Neural crest cell (in vitro differentiated cells): ENCODE data around the gene ARHGAP6. TPM values are rescaled to one million over a fixed set of nuclear protein-coding genes. Genes with fewer than 3 reads are reported as not detected.

Source experiments
- DNase-seq: peaks from one replicate; pipeline ENCODE4 v3.0.0; 2021; ENCODE audit warnings: low read depth, mixed read lengths, low spot score
- H3K27ac Mint-ChIP-seq: one replicate; pipeline ENCODE4 v1.8.0; 2021; ENCODE audit warnings: mild to moderate bottlenecking, mixed read lengths; ENCODE audit not compliant: unreplicated experiment
- H3K27me3 Mint-ChIP-seq: 2 replicates; pipeline ENCODE4 v1.8.0; 2021; ENCODE audit warnings: low read depth, mild to moderate bottlenecking, mixed read lengths
- H3K36me3 Mint-ChIP-seq: 2 replicates; pipeline ENCODE4 v1.8.0; 2021; ENCODE audit warnings: low read depth, mild to moderate bottlenecking, mixed read lengths
- H3K4me1 Mint-ChIP-seq: 2 replicates; pipeline ENCODE4 v1.8.0; 2021; ENCODE audit warnings: mixed read lengths
- H3K4me3 Mint-ChIP-seq: one replicate; pipeline ENCODE4 v1.8.0; 2021; ENCODE audit warnings: mild to moderate bottlenecking, mixed read lengths
- H3K9me3 Mint-ChIP-seq: 2 replicates; pipeline ENCODE4 v1.8.0; 2021; ENCODE audit warnings: mixed read lengths
- total RNA-seq: library from RNA; stranded (reverse); gene quantifications from 2 replicates; pipeline ENCODE4 v1.2.1, GENCODE V29; 2021
- TF ChIP-seq, protein P1 (sequence below): fragments of 200-600 bp; sonication (generic); conservative IDR thresholded peaks from 2 replicates; pipeline ENCODE4 v1.5.0; 2021; ENCODE audit warnings: antibody characterized with exemption, mild to moderate bottlenecking

ARHGAP6 gene
- total RNA-seq, 1 donor from 2014 or later = 2.7 TPM

DNA sequence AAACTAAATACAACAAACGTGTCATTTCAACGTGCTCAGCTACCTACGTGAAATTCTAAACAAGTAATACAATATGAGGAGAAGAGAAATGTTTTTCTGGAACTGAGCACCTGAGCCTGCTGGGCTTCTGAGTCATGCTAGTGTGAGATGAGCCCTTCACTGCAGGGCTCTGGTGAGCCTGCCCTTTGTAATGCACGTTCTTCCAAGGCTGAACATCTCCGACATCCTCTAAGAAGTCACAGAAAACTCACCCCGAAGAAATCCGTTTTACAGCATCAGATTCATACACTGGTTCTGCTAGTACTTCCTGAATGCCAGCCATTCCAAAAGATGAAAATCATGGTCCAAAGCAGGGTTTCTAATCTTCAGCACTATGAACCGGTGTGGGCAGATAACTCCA lies 215.4 kb downstream of the ARHGAP6 start:
- TF ChIP-seq, protein P1, sequence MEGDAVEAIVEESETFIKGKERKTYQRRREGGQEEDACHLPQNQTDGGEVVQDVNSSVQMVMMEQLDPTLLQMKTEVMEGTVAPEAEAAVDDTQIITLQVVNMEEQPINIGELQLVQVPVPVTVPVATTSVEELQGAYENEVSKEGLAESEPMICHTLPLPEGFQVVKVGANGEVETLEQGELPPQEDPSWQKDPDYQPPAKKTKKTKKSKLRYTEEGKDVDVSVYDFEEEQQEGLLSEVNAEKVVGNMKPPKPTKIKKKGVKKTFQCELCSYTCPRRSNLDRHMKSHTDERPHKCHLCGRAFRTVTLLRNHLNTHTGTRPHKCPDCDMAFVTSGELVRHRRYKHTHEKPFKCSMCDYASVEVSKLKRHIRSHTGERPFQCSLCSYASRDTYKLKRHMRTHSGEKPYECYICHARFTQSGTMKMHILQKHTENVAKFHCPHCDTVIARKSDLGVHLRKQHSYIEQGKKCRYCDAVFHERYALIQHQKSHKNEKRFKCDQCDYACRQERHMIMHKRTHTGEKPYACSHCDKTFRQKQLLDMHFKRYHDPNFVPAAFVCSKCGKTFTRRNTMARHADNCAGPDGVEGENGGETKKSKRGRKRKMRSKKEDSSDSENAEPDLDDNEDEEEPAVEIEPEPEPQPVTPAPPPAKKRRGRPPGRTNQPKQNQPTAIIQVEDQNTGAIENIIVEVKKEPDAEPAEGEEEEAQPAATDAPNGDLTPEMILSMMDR = no peak
- no peak for DNase-seq
- Mint-ChIP-seq H3K9me3 (peaks cover 5% of the 10 kb centered on the region), H3K27me3 (no peaks in the 10 kb centered on the region), H3K4me1 (no peaks in the 10 kb centered on the region), H3K27ac (no peak overlapping the region), H3K36me3 (peaks cover 3% of the 10 kb centered on the region), H3K4me3 (no peak overlapping the region)

DNA sequence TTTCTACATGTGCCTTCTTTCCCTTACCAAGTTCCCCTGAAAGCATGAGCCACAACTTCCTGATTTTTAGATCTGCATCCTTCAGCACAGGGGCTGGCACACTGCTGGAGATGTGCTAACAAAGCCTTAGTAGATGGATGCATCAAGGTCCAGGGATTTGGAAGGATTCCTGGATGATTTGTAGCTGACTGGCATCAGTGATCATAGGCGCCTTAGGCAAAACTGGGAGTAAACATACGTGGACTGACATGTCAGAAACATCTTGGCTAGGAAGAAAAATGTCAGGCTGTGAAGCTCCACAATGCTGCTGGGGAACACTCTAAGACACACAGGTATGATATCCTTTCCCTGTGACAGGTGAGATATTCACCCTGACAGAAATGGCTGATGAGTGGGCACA lies 216.1 kb downstream of the ARHGAP6 start:
- H3K4me1 Mint-ChIP-seq = no peaks in the 10 kb centered on the region
- peaks cover 3% of the 10 kb centered on the region for H3K36me3 Mint-ChIP-seq
- H3K4me3 Mint-ChIP-seq = no peak overlapping the region
- DNase-seq = no peak
- H3K9me3 Mint-ChIP-seq = peaks cover 5% of the 10 kb centered on the region
- TF ChIP-seq, protein P1 = no peak
- no peak overlapping the region for H3K27ac Mint-ChIP-seq
- H3K27me3 Mint-ChIP-seq = no peaks in the 10 kb centered on the region

DNA sequence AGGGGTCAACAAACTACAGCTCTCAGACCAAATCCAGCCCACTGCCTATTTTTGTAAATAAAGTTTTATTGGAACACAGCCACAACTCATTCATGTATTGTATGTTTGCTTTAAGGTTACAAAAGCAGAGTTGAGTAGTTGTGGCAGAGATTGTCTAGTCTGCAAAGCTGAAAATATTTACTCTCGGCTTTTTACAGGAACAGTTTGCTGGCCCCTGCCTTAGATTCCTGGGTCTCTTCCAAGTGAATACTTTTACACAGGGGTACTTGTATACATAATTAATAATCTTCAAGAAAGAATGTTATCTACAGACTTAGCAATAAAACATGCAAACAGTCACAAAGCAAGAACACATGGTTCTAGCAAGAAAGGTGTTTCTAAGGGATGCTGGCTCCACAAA lies 218.3 kb downstream of the ARHGAP6 start:
- no peaks in the 10 kb centered on the region for H3K27me3 Mint-ChIP-seq
- TF ChIP-seq, protein P1 = no peak
- no peak overlapping the region for H3K4me3 Mint-ChIP-seq
- H3K9me3 Mint-ChIP-seq = peaks cover 5% of the 10 kb centered on the region
- no peak overlapping the region for H3K27ac Mint-ChIP-seq
- no peak for DNase-seq
- peaks cover 3% of the 10 kb centered on the region for H3K36me3 Mint-ChIP-seq
- H3K4me1 Mint-ChIP-seq = no peaks in the 10 kb centered on the region

GRCh38 chrX:11446949-11447348 lies 218.8 kb downstream of the ARHGAP6 start:
- TF ChIP-seq, protein P1 = no peak
- no peaks in the 10 kb centered on the region for H3K27me3 Mint-ChIP-seq
- no peak overlapping the region for H3K4me3 Mint-ChIP-seq
- no peak for DNase-seq
- H3K36me3 Mint-ChIP-seq = peaks cover 3% of the 10 kb centered on the region
- H3K4me1 Mint-ChIP-seq = no peaks in the 10 kb centered on the region
- H3K27ac Mint-ChIP-seq = no peak overlapping the region
- H3K9me3 Mint-ChIP-seq = peaks cover 5% of the 10 kb centered on the region

DNA sequence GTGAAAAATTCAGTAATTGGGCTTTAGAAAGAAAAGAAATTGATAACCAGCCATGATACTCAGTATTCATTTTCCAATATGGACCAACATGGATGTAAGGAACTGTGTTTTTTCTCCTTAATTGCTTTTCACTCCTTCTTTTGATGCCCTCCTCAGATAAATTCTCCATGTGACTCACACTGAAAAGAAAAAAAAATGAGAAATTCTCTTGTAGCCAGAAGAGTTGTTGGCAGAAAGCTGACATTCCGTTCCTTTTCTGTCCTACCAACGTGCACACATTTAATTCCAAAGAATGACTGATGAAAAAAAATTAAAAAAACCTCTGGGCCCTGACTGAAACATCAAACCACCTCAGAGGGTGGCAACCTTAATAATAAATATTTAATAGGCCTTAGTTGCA lies 219.4 kb downstream of the ARHGAP6 start:
- TF ChIP-seq, protein P1 = no peak
- DNase-seq = no peak
- Mint-ChIP-seq H3K9me3 (peaks cover 2% of the 10 kb centered on the region), H3K4me3 (no peak overlapping the region), H3K27me3 (no peaks in the 10 kb centered on the region), H3K36me3 (peaks cover 3% of the 10 kb centered on the region), H3K4me1 (no peaks in the 10 kb centered on the region), H3K27ac (no peak overlapping the region)

- H3K4me3 Mint-ChIP-seq = no peak overlapping the region
- H3K27ac Mint-ChIP-seq = no peak overlapping the region
- peaks cover 3% of the 10 kb centered on the region for H3K9me3 Mint-ChIP-seq
- H3K4me1 Mint-ChIP-seq = no peaks in the 10 kb centered on the region
- H3K36me3 Mint-ChIP-seq = peaks cover 3% of the 10 kb centered on the region
- no peak for DNase-seq
- TF ChIP-seq, protein P1 = no peak
- H3K27me3 Mint-ChIP-seq = no peaks in the 10 kb centered on the region
Measured at GRCh38 chrX:11445540-11445939, 220.2 kb downstream of the ARHGAP6 start.
